Measurements from ENCODE around the gene RP2.

The RP2 gene

GRCh38 chrX:46850771-46851170 is 13.9 kb downstream of the RP2 start:
- no peak overlapping the region for H3K4me2 ChIP-seq (ENCODE audit: low read length)
- H2AFZ ChIP-seq = no peak overlapping the region
- no peaks in the 10 kb centered on the region for H3K9me3 ChIP-seq (ENCODE audit: control insufficient read depth, low read length)
- no peak overlapping the region for H3K4me3 ChIP-seq (ENCODE audit: low read depth, low read length)
- no peak overlapping the region for H3K9ac ChIP-seq
- no peaks in the 10 kb centered on the region for H3K4me1 ChIP-seq
- no peak for TF ChIP-seq CTCF (IDR thresholded peaks at IDR 0.05)
- H3K27me3 ChIP-seq (ENCODE audit: control insufficient read depth, insufficient read depth, low read length) = no peaks in the 10 kb centered on the region
- no peak overlapping the region for H3K27ac ChIP-seq
- peaks cover 9% of the 10 kb centered on the region for H3K79me2 ChIP-seq
- H3K36me3 ChIP-seq (ENCODE audit: control insufficient read depth, insufficient read depth, low read length) = no peaks in the 10 kb centered on the region

GRCh38 chrX:46856483-46856882 is 19.6 kb downstream of the RP2 start:
- H3K9me3 ChIP-seq (ENCODE audit: control insufficient read depth, low read length) = no peaks in the 10 kb centered on the region
- H3K4me1 ChIP-seq = no peaks in the 10 kb centered on the region
- no peaks in the 10 kb centered on the region for H3K36me3 ChIP-seq (ENCODE audit: control insufficient read depth, insufficient read depth, low read length)
- no peak overlapping the region for H3K4me2 ChIP-seq (ENCODE audit: low read length)
- H3K79me2 ChIP-seq = no peaks in the 10 kb centered on the region
- no peaks in the 10 kb centered on the region for H3K27me3 ChIP-seq (ENCODE audit: control insufficient read depth, insufficient read depth, low read length)
- no peak overlapping the region for H3K4me3 ChIP-seq (ENCODE audit: low read depth, low read length)
- H2AFZ ChIP-seq = no peak overlapping the region
- H3K27ac ChIP-seq = no peak overlapping the region
- H3K9ac ChIP-seq = no peak overlapping the region
- TF ChIP-seq CTCF (IDR thresholded peaks at IDR 0.05) = no peak

- Histone ChIP-seq H3K4me1 (no peaks in the 10 kb centered on the region), H3K9me3 (ENCODE audit: control insufficient read depth, low read length) (no peaks in the 10 kb centered on the region), H3K4me3 (ENCODE audit: low read depth, low read length) (no peak overlapping the region), H3K27me3 (ENCODE audit: control insufficient read depth, insufficient read depth, low read length) (no peaks in the 10 kb centered on the region), H3K4me2 (ENCODE audit: low read length) (no peak overlapping the region), H3K27ac (no peak overlapping the region), H3K9ac (no peak overlapping the region), H3K36me3 (ENCODE audit: control insufficient read depth, insufficient read depth, low read length) (no peaks in the 10 kb centered on the region), H3K79me2 (no peaks in the 10 kb centered on the region), H2AFZ (no peak overlapping the region)
- TF ChIP-seq CTCF (IDR thresholded peaks at IDR 0.05) = no peak
Observed at GRCh38 chrX:46860557-46860956, 23.7 kb downstream of the RP2 start.

GRCh38 chrX:46863072-46863471 is 26.2 kb downstream of the RP2 start:
- H3K4me1 ChIP-seq = no peaks in the 10 kb centered on the region
- H3K27me3 ChIP-seq (ENCODE audit: control insufficient read depth, insufficient read depth, low read length) = no peaks in the 10 kb centered on the region
- no peak overlapping the region for H3K9ac ChIP-seq
- no peak overlapping the region for H3K4me2 ChIP-seq (ENCODE audit: low read length)
- H3K79me2 ChIP-seq = no peaks in the 10 kb centered on the region
- no peaks in the 10 kb centered on the region for H3K36me3 ChIP-seq (ENCODE audit: control insufficient read depth, insufficient read depth, low read length)
- H3K4me3 ChIP-seq (ENCODE audit: low read depth, low read length) = no peak overlapping the region
- no peak overlapping the region for H2AFZ ChIP-seq
- no peak for TF ChIP-seq CTCF (IDR thresholded peaks at IDR 0.05)
- no peak overlapping the region for H3K27ac ChIP-seq
- no peaks in the 10 kb centered on the region for H3K9me3 ChIP-seq (ENCODE audit: control insufficient read depth, low read length)

GRCh38 chrX:46864606-46865005 is 27.8 kb downstream of the RP2 start:
- no peaks in the 10 kb centered on the region for H3K27me3 ChIP-seq (ENCODE audit: control insufficient read depth, insufficient read depth, low read length)
- no peaks in the 10 kb centered on the region for H3K36me3 ChIP-seq (ENCODE audit: control insufficient read depth, insufficient read depth, low read length)
- H3K4me2 ChIP-seq (ENCODE audit: low read length) = no peak overlapping the region
- no peak overlapping the region for H3K4me3 ChIP-seq (ENCODE audit: low read depth, low read length)
- no peak overlapping the region for H3K9ac ChIP-seq
- H3K4me1 ChIP-seq = no peaks in the 10 kb centered on the region
- H3K79me2 ChIP-seq = no peaks in the 10 kb centered on the region
- no peak overlapping the region for H2AFZ ChIP-seq
- no peak for TF ChIP-seq CTCF (IDR thresholded peaks at IDR 0.05)
- H3K9me3 ChIP-seq (ENCODE audit: control insufficient read depth, low read length) = no peaks in the 10 kb centered on the region
- no peak overlapping the region for H3K27ac ChIP-seq
